Measurements from ENCODE around the gene PCDH9. TPM values are rescaled to one million over a fixed set of nuclear protein-coding genes. Genes with fewer than 3 reads are reported as not detected.
A peak's percentile ranks its signal among the peaks of the same experiment; 100 is the strongest.

The PCDH9 gene
- polyA plus RNA-seq, 1 of the 3 experiments (the other 2 are of a cell fraction) = 1.3 TPM

DNA sequence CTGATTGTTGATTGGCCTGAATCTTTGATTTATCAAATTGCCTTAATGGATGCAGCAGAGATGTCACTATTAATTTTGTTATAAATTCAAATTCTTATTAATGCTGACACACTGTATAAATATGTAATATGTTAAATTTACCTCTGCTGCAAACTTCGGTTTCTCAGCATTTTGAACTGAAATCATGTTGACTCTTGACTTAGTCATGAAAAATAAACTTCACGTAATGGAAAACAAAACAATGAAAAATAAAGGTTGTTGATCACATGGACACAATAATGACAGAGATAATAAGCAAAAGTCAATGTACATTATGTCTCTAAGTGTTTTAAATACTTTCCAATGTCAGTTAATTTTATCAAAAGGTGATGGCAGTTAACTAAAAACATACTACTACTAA is 827.6 kb downstream of the PCDH9 start:
- no peak for DNase-seq
- Histone ChIP-seq H3K4me1 (ENCODE audit: control insufficient read depth in 1 of 2, insufficient read depth in 2 of 2, low read depth in 1 of 2, low read length in 1 of 2) (peaks cover 0 to 11% of the 10 kb centered on the region in 2 experiments; a peak in 2 of 4 replicates), H3K4me2 (no peak overlapping the region), H3K27ac (ENCODE audit: low read depth in 2 of 2, low read length in 1 of 2) (no peak overlapping the region), H3F3A (replicated peaks; ENCODE audit: insufficient read depth) (peaks cover 6% of the 10 kb centered on the region), H2AFZ (ENCODE audit: low read depth) (no peak overlapping the region), H3K79me2 (ENCODE audit: insufficient read depth) (no peaks in the 10 kb centered on the region), H3K4me3 (ENCODE audit: low read depth in 2 of 2, low read length in 1 of 2) (no peak overlapping the region), H3K27me3 (ENCODE audit: insufficient read depth) (no peaks in the 10 kb centered on the region), H4K20me1 (ENCODE audit: insufficient read depth) (no peaks in the 10 kb centered on the region), H3K9me2 (no peaks in the 10 kb centered on the region), H3K9ac (no peak overlapping the region), H3K9me3 (no peaks in the 10 kb centered on the region), H3K36me3 (replicated peaks in 1 of 2; ENCODE audit: control insufficient read depth in 1 of 2, insufficient read depth in 2 of 2, low read length in 1 of 2) (no peaks in the 10 kb centered on the region)
- CTCF ChIA-PET = no interaction called here
- TF ChIP-seq, protein P1, sequence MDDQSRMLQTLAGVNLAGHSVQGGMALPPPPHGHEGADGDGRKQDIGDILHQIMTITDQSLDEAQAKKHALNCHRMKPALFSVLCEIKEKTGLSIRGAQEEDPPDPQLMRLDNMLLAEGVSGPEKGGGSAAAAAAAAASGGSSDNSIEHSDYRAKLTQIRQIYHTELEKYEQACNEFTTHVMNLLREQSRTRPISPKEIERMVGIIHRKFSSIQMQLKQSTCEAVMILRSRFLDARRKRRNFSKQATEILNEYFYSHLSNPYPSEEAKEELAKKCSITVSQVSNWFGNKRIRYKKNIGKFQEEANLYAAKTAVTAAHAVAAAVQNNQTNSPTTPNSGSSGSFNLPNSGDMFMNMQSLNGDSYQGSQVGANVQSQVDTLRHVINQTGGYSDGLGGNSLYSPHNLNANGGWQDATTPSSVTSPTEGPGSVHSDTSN (IDR thresholded peaks at IDR 0.05) = peak; percentile 24; the same call in 1 of the 2 replicates
- TF ChIP-seq RCOR1 (IDR thresholded peaks at IDR 0.05; ENCODE audit: low read length) = no peak
- TF ChIP-seq EZH2phosphoT487 (IDR thresholded peaks at IDR 0.05; ENCODE audit: borderline replicate concordance, low read depth) = no peak
- POLR2A ChIA-PET = no interaction called here
- WGBS (ENCODE audit: low lambda C conversion rate) = 72% methylated on average over 2 of the region's 2 CpGs

DNA sequence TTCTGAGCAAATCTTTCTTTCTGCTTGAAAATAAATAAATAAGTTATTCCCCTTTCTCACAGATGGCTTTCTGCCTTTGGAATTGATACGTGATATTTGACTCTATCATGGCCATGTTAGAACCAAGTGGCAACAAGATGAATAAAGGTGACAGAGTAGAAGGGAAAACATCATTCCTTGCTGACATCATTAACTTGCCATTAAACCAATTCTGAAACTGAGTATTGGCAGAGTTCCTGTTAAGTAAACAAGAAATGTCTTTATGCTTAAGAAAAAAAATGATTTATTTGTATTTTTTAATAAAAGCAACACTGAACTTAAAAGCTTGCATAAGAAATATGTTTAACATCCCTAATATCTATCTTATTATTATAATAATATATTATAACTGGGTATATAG is 828.1 kb downstream of the PCDH9 start:
- DNase-seq = no peak
- ChIA-PET CTCF (no interaction called here), POLR2A (no interaction called here)
- WGBS (ENCODE audit: low lambda C conversion rate) = 84% methylated on average over 1 of the region's 1 CpG
- no peaks in the 10 kb centered on the region for H3K27me3 ChIP-seq (ENCODE audit: insufficient read depth)
- no peak overlapping the region for H3K27ac ChIP-seq (ENCODE audit: low read depth in 2 of 2, low read length in 1 of 2)
- peaks cover 6% of the 10 kb centered on the region for H3F3A ChIP-seq (replicated peaks; ENCODE audit: insufficient read depth)
- no peak overlapping the region for H3K9ac ChIP-seq
- no peaks in the 10 kb centered on the region for H3K79me2 ChIP-seq (ENCODE audit: insufficient read depth)
- TF ChIP-seq RFX5 (IDR thresholded peaks at IDR 0.05; ENCODE audit: low read length) = no peak
- TF ChIP-seq, protein P2, sequence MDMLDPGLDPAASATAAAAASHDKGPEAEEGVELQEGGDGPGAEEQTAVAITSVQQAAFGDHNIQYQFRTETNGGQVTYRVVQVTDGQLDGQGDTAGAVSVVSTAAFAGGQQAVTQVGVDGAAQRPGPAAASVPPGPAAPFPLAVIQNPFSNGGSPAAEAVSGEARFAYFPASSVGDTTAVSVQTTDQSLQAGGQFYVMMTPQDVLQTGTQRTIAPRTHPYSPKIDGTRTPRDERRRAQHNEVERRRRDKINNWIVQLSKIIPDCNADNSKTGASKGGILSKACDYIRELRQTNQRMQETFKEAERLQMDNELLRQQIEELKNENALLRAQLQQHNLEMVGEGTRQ (IDR thresholded peaks at IDR 0.05; ENCODE audit: borderline replicate concordance, low read depth, low read length) = no peak
- TF ChIP-seq, protein P3, sequence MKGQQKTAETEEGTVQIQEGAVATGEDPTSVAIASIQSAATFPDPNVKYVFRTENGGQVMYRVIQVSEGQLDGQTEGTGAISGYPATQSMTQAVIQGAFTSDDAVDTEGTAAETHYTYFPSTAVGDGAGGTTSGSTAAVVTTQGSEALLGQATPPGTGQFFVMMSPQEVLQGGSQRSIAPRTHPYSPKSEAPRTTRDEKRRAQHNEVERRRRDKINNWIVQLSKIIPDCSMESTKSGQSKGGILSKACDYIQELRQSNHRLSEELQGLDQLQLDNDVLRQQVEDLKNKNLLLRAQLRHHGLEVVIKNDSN (IDR thresholded peaks at IDR 0.05; ENCODE audit: borderline replicate concordance, low read depth) = no peak
- no peak for TF ChIP-seq CTCF (IDR thresholded peaks at IDR 0.05)
- TF ChIP-seq NRF1 (IDR thresholded peaks at IDR 0.05; ENCODE audit: low read depth, low read length) = no peak
- TF ChIP-seq FOSL2 (IDR thresholded peaks at IDR 0.05; ENCODE audit: borderline replicate concordance, low read depth) = no peak
- TF ChIP-seq RXRA (IDR thresholded peaks at IDR 0.05; ENCODE audit: borderline replicate concordance, low read depth) = no peak
- no peak for TF ChIP-seq ELF1 (IDR thresholded peaks at IDR 0.05)
- no peaks in the 10 kb centered on the region for H4K20me1 ChIP-seq (ENCODE audit: insufficient read depth)
- no peak overlapping the region for H3K4me3 ChIP-seq (ENCODE audit: low read depth in 2 of 2, low read length in 1 of 2)
- no peak overlapping the region for H2AFZ ChIP-seq (ENCODE audit: low read depth)
- no peaks in the 10 kb centered on the region for H3K9me3 ChIP-seq
- H3K4me2 ChIP-seq = no peak overlapping the region
- H3K4me1 ChIP-seq (ENCODE audit: control insufficient read depth in 1 of 2, insufficient read depth in 2 of 2, low read depth in 1 of 2, low read length in 1 of 2) = peaks cover 0 to 11% of the 10 kb centered on the region in 2 experiments; a peak in 2 of 4 replicates
- H3K36me3 ChIP-seq (replicated peaks in 1 of 2; ENCODE audit: control insufficient read depth in 1 of 2, insufficient read depth in 2 of 2, low read length in 1 of 2) = no peaks in the 10 kb centered on the region
- H3K9me2 ChIP-seq = no peaks in the 10 kb centered on the region

All from SK-N-SH (cell line).